WTC11 (cell line): ENCODE results near the gene MACF1.

Source experiments
- ETV6 ChIP-seq: sonication (generic); formaldehyde crosslinking; IDR thresholded peaks from 2 replicates; pipeline ENCODE4 v1.8.1; 2022; ENCODE audit warnings: mild to moderate bottlenecking, missing genetic modification reagents
- GABPB1 ChIP-seq: sonication (generic); formaldehyde crosslinking; IDR thresholded peaks from 2 replicates; pipeline ENCODE4 v1.8.1; 2023; ENCODE audit warnings: mild to moderate bottlenecking, missing genetic modification reagents
- JUN ChIP-seq: sonication (generic); formaldehyde crosslinking; IDR thresholded peaks from 2 replicates; pipeline ENCODE4 v1.8.0; 2023; ENCODE audit warnings: mild to moderate bottlenecking, missing genetic modification reagents
- NR2C2 ChIP-seq: sonication (generic); formaldehyde crosslinking; IDR thresholded peaks from 2 replicates; pipeline ENCODE4 v1.8.0; 2022; ENCODE audit warnings: mild to moderate bottlenecking, missing genetic modification reagents
- RELA ChIP-seq: sonication (generic); formaldehyde crosslinking; IDR thresholded peaks from 2 replicates; pipeline ENCODE4 v1.8.1; 2022; ENCODE audit warnings: missing genetic modification reagents, mild to moderate bottlenecking, borderline replicate concordance
- ZNF121 ChIP-seq: sonication (generic); formaldehyde crosslinking; IDR thresholded peaks from 2 replicates; pipeline ENCODE4 v1.8.0; 2023; ENCODE audit warnings: missing genetic modification reagents
- TF ChIP-seq, protein P1 (sequence below): fragments of 200-600 bp; IDR thresholded peaks from 2 replicates; pipeline ENCODE4 v1.8.0; 2022; ENCODE audit warnings: antibody characterized with exemption
- TF ChIP-seq, protein P2 (sequence below): sonication (generic); formaldehyde crosslinking; IDR thresholded peaks from 2 replicates; pipeline ENCODE4 v1.8.0; 2022; ENCODE audit warnings: mild to moderate bottlenecking, missing genetic modification reagents
- TF ChIP-seq, protein P3 (sequence below): sonication (generic); formaldehyde crosslinking; IDR thresholded peaks from 2 replicates; pipeline ENCODE4 v1.8.1; 2022; ENCODE audit warnings: mild to moderate bottlenecking, missing genetic modification reagents, moderate library complexity, borderline replicate concordance
- TF ChIP-seq, protein P4 (sequence below): sonication (generic); formaldehyde crosslinking; IDR thresholded peaks from 2 replicates; pipeline ENCODE4 v1.8.1; 2023; ENCODE audit warnings: mild to moderate bottlenecking, missing genetic modification reagents, moderate library complexity
- TF ChIP-seq, protein P5 (sequence below): sonication (generic); formaldehyde crosslinking; IDR thresholded peaks from 2 replicates; pipeline ENCODE4 v1.8.0; 2022; ENCODE audit warnings: mild to moderate bottlenecking, missing genetic modification reagents
- TF ChIP-seq, protein P6 (sequence below): sonication (generic); formaldehyde crosslinking; IDR thresholded peaks from 2 replicates; pipeline ENCODE4 v1.8.1; 2022; ENCODE audit warnings: low read depth, missing genetic modification reagents, borderline replicate concordance
- TF ChIP-seq, protein P7 (sequence below): sonication (generic); formaldehyde crosslinking; IDR thresholded peaks from 2 replicates; pipeline ENCODE4 v1.8.0; 2022; ENCODE audit warnings: mild to moderate bottlenecking, missing genetic modification reagents

DNA sequence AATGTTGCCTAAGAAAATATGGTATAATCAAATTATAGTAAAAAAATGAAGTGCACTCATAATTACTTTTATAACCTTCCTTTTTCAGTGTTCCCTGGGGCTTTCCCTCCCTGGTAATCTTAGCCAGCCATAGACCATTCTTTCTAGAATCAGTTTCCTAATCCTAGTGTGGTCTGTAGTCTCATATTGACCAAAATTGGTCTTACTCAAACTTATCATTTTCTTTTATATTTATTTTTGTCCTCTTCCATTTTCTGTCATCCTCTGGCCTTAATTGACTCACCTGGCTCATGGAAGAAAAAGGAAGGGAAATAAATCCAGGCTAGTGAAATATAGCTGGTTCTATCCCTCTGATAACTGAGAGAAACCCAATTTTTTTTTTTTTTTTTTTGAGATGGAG lies 216.0 kb downstream of the MACF1 start:
- TF ChIP-seq, protein P1, sequence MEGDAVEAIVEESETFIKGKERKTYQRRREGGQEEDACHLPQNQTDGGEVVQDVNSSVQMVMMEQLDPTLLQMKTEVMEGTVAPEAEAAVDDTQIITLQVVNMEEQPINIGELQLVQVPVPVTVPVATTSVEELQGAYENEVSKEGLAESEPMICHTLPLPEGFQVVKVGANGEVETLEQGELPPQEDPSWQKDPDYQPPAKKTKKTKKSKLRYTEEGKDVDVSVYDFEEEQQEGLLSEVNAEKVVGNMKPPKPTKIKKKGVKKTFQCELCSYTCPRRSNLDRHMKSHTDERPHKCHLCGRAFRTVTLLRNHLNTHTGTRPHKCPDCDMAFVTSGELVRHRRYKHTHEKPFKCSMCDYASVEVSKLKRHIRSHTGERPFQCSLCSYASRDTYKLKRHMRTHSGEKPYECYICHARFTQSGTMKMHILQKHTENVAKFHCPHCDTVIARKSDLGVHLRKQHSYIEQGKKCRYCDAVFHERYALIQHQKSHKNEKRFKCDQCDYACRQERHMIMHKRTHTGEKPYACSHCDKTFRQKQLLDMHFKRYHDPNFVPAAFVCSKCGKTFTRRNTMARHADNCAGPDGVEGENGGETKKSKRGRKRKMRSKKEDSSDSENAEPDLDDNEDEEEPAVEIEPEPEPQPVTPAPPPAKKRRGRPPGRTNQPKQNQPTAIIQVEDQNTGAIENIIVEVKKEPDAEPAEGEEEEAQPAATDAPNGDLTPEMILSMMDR, result no peak
- no peak for TF ChIP-seq GABPB1
- TF ChIP-seq, protein P2, sequence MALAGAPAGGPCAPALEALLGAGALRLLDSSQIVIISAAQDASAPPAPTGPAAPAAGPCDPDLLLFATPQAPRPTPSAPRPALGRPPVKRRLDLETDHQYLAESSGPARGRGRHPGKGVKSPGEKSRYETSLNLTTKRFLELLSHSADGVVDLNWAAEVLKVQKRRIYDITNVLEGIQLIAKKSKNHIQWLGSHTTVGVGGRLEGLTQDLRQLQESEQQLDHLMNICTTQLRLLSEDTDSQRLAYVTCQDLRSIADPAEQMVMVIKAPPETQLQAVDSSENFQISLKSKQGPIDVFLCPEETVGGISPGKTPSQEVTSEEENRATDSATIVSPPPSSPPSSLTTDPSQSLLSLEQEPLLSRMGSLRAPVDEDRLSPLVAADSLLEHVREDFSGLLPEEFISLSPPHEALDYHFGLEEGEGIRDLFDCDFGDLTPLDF (CRISPR knock-in tag), result no peak
- no peak for TF ChIP-seq JUN
- TF ChIP-seq, protein P3, sequence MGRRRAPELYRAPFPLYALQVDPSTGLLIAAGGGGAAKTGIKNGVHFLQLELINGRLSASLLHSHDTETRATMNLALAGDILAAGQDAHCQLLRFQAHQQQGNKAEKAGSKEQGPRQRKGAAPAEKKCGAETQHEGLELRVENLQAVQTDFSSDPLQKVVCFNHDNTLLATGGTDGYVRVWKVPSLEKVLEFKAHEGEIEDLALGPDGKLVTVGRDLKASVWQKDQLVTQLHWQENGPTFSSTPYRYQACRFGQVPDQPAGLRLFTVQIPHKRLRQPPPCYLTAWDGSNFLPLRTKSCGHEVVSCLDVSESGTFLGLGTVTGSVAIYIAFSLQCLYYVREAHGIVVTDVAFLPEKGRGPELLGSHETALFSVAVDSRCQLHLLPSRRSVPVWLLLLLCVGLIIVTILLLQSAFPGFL, result no peak
- TF ChIP-seq, protein P4, sequence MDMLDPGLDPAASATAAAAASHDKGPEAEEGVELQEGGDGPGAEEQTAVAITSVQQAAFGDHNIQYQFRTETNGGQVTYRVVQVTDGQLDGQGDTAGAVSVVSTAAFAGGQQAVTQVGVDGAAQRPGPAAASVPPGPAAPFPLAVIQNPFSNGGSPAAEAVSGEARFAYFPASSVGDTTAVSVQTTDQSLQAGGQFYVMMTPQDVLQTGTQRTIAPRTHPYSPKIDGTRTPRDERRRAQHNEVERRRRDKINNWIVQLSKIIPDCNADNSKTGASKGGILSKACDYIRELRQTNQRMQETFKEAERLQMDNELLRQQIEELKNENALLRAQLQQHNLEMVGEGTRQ (CRISPR knock-in tag), result no peak
- TF ChIP-seq, protein P5, sequence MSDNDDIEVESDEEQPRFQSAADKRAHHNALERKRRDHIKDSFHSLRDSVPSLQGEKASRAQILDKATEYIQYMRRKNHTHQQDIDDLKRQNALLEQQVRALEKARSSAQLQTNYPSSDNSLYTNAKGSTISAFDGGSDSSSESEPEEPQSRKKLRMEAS (CRISPR knock-in tag), result no peak
- TF ChIP-seq ZNF121 (CRISPR knock-in tag), result no peak
- no peak for TF ChIP-seq NR2C2 (CRISPR knock-in tag)
- TF ChIP-seq RELA, result no peak
- TF ChIP-seq ETV6 (CRISPR knock-in tag), result no peak
- TF ChIP-seq, protein P6, sequence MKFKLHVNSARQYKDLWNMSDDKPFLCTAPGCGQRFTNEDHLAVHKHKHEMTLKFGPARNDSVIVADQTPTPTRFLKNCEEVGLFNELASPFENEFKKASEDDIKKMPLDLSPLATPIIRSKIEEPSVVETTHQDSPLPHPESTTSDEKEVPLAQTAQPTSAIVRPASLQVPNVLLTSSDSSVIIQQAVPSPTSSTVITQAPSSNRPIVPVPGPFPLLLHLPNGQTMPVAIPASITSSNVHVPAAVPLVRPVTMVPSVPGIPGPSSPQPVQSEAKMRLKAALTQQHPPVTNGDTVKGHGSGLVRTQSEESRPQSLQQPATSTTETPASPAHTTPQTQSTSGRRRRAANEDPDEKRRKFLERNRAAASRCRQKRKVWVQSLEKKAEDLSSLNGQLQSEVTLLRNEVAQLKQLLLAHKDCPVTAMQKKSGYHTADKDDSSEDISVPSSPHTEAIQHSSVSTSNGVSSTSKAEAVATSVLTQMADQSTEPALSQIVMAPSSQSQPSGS (CRISPR knock-in tag), result no peak
- TF ChIP-seq, protein P7, sequence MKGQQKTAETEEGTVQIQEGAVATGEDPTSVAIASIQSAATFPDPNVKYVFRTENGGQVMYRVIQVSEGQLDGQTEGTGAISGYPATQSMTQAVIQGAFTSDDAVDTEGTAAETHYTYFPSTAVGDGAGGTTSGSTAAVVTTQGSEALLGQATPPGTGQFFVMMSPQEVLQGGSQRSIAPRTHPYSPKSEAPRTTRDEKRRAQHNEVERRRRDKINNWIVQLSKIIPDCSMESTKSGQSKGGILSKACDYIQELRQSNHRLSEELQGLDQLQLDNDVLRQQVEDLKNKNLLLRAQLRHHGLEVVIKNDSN (CRISPR knock-in tag), result no peak
